Activated T-cell treated with anti-CD3 and anti-CD28 coated beads, Interleukin-2, amount 50 U/mL, for 72 hours (primary cell): ENCODE measurements around the gene KRTAP22-2. TPM values are rescaled to one million over a fixed set of nuclear protein-coding genes. Genes with fewer than 3 reads are reported as not detected.

ENCODE experiments used
- ATAC-seq, 2 donors: fragments of 150-1000 bp; cut with Tn5 transposase; replicated peaks in 1 of 2; 2 replicates each; pipeline ENCODE4 v1.10.0; 2021; ENCODE audit warnings: moderate library complexity in 2 of 2, mild to moderate bottlenecking in 1 of 2
- DNase-seq, 2 donors: peaks; one replicate each; pipeline ENCODE4 v3.0.0; 2021 to 2022; ENCODE audit warnings: mixed read lengths in 1 of 2
- H3K27ac Mint-ChIP-seq: one replicate; pipeline ENCODE4 v1.8.0; 2022; ENCODE audit warnings: mild to moderate bottlenecking, moderate library complexity, mixed read lengths
- H3K27me3 Mint-ChIP-seq: one replicate; pipeline ENCODE4 v1.8.0; 2022; ENCODE audit warnings: low read depth, mixed read lengths
- H3K36me3 Mint-ChIP-seq, 2 donors: one replicate each; pipeline ENCODE4 v1.8.0; 2022; ENCODE audit warnings: mixed read lengths in 2 of 2, mild to moderate bottlenecking in 1 of 2; ENCODE audit not compliant: insufficient read depth in 2 of 2
- H3K4me1 Mint-ChIP-seq: one replicate; pipeline ENCODE4 v1.8.0; 2022; ENCODE audit warnings: low read depth, mixed read lengths
- H3K4me3 Mint-ChIP-seq, 2 donors: one replicate each; pipeline ENCODE4 v1.8.0; 2022; ENCODE audit warnings: mild to moderate bottlenecking in 2 of 2, mixed read lengths in 2 of 2, moderate library complexity in 2 of 2
- H3K9me3 Mint-ChIP-seq, 2 donors: one replicate each; pipeline ENCODE4 v1.8.0; 2022; ENCODE audit warnings: mixed read lengths in 2 of 2
- total RNA-seq, 2 donors: library from RNA; stranded (reverse); gene quantifications; one replicate each; pipeline ENCODE4 v1.2.3, GENCODE V29; 2022

KRTAP22-2 gene
- total RNA-seq, 2 donors from 2014 or later = not detected

- Mint-ChIP-seq H3K36me3 (peaks cover 0 to 1% of the 10 kb centered on the region in 2 donors), H3K9me3 (peaks cover 2 to 6% of the 10 kb centered on the region in 2 donors), H3K27ac (no peak within 1 kb of the TSS), H3K4me3 (no peak within 1 kb of the TSS), H3K4me1 (no peaks in the 10 kb centered on the region), H3K27me3 (no peaks in the 10 kb centered on the region)
- ATAC-seq (no peak), DNase-seq (no peak)
Measured at GRCh38 chr21:30541764-30542163, 48.4 kb downstream of the KRTAP22-2 start, which contains the start of gene KRTAP19-6. TSS of gene KRTAP19-6 (minus strand) at chr21:30541864. CDS start at chr21:30541833, 31 bp downstream.

Other genes with a start within 250 kb of the KRTAP22-2 start
- gene KRTAP23-1, start 241.8 kb downstream of the KRTAP22-2 start, total RNA-seq = not detected
- not detected for gene KRTAP13-2, start 218.1 kb downstream of the KRTAP22-2 start, total RNA-seq
- gene KRTAP13-1, start 194.4 kb downstream of the KRTAP22-2 start, total RNA-seq = not detected
- gene KRTAP13-3, start 164.5 kb downstream of the KRTAP22-2 start, total RNA-seq = not detected
- gene KRTAP13-4, start 160.2 kb downstream of the KRTAP22-2 start, total RNA-seq = not detected
- not detected for gene KRTAP15-1, start 150.1 kb downstream of the KRTAP22-2 start, total RNA-seq
- not detected for gene KRTAP19-1, start 110.0 kb downstream of the KRTAP22-2 start, total RNA-seq
- gene KRTAP19-2, start 103.0 kb downstream of the KRTAP22-2 start, total RNA-seq = not detected
- not detected for gene KRTAP19-3, start 98.4 kb downstream of the KRTAP22-2 start, total RNA-seq
- gene KRTAP19-4, start 93.2 kb downstream of the KRTAP22-2 start, total RNA-seq = not detected
- not detected for gene KRTAP19-5, start 88.3 kb downstream of the KRTAP22-2 start, total RNA-seq
- gene KRTAP19-6, start 48.5 kb downstream of the KRTAP22-2 start, total RNA-seq = not detected
- gene KRTAP19-7, start 29.1 kb downstream of the KRTAP22-2 start, total RNA-seq = not detected
- gene KRTAP6-3, start 2.0 kb upstream of the KRTAP22-2 start, total RNA-seq = not detected
- not detected for gene KRTAP6-2, start 8.5 kb upstream of the KRTAP22-2 start, total RNA-seq
- gene KRTAP22-1, start 10.7 kb upstream of the KRTAP22-2 start, total RNA-seq = not detected
- not detected for gene KRTAP6-1, start 23.5 kb upstream of the KRTAP22-2 start, total RNA-seq
- not detected for gene KRTAP20-1, start 26.0 kb upstream of the KRTAP22-2 start, total RNA-seq
- not detected for gene KRTAP20-4, start 30.2 kb upstream of the KRTAP22-2 start, total RNA-seq
- gene KRTAP20-2, start 44.8 kb upstream of the KRTAP22-2 start, total RNA-seq = not detected
- gene KRTAP20-3, start 52.5 kb upstream of the KRTAP22-2 start, total RNA-seq = not detected
- not detected for gene KRTAP21-3, start 128.4 kb upstream of the KRTAP22-2 start, total RNA-seq
- not detected for gene KRTAP21-2, start 156.9 kb upstream of the KRTAP22-2 start, total RNA-seq
- gene KRTAP21-1, start 165.0 kb upstream of the KRTAP22-2 start, total RNA-seq = not detected
- gene KRTAP8-1, start 222.9 kb upstream of the KRTAP22-2 start, total RNA-seq = not detected
- gene KRTAP7-1, start 239.4 kb upstream of the KRTAP22-2 start, total RNA-seq = not detected